Measurements from ENCODE around the gene LRP1-AS.
A peak's percentile ranks its signal among the peaks of the same experiment; 100 is the strongest.

Gene LRP1-AS

GRCh38 chr12:57182918-57183575, 35.6 kb upstream of the LRP1-AS start:
- Histone ChIP-seq H3K36me3 (replicated peaks) (peaks cover 92% of the 10 kb centered on the region), H3K27me3 (replicated peaks) (no peaks in the 10 kb centered on the region), H3K4me3 (ENCODE audit: low read depth, low read length) (no peak overlapping the region), H3K27ac (no peak overlapping the region)
- peak; percentile 36 for DNase-seq
- in situ Hi-C loops (cut with HindIII; ENCODE audit: low pct_ligation_motif_present, low sequenced_read_pairs), result no loop called here
- TF ChIP-seq, protein P1, sequence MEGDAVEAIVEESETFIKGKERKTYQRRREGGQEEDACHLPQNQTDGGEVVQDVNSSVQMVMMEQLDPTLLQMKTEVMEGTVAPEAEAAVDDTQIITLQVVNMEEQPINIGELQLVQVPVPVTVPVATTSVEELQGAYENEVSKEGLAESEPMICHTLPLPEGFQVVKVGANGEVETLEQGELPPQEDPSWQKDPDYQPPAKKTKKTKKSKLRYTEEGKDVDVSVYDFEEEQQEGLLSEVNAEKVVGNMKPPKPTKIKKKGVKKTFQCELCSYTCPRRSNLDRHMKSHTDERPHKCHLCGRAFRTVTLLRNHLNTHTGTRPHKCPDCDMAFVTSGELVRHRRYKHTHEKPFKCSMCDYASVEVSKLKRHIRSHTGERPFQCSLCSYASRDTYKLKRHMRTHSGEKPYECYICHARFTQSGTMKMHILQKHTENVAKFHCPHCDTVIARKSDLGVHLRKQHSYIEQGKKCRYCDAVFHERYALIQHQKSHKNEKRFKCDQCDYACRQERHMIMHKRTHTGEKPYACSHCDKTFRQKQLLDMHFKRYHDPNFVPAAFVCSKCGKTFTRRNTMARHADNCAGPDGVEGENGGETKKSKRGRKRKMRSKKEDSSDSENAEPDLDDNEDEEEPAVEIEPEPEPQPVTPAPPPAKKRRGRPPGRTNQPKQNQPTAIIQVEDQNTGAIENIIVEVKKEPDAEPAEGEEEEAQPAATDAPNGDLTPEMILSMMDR (IDR thresholded peaks at IDR 0.05; ENCODE audit: low read depth, low read length, missing control alignments), result peak; percentile 88

- no peak for DNase-seq
- Histone ChIP-seq H3K27me3 (replicated peaks) (no peaks in the 10 kb centered on the region), H3K4me3 (ENCODE audit: low read depth, low read length) (no peak overlapping the region), H3K27ac (no peak overlapping the region), H3K36me3 (replicated peaks) (peaks cover 89% of the 10 kb centered on the region)
- in situ Hi-C loops (cut with HindIII; ENCODE audit: low pct_ligation_motif_present, low sequenced_read_pairs), result no loop called here
- TF ChIP-seq, protein P1 (IDR thresholded peaks at IDR 0.05; ENCODE audit: low read depth, low read length, missing control alignments), result no peak
These were observed 34.2 kb upstream of the LRP1-AS start for GRCh38 chr12:57181561-57182155.

GRCh38 chr12:57181072-57181471, 33.7 kb upstream of the LRP1-AS start:
- TF ChIP-seq, protein P1 (IDR thresholded peaks at IDR 0.05; ENCODE audit: low read depth, low read length, missing control alignments), result no peak
- Histone ChIP-seq H3K4me3 (ENCODE audit: low read depth, low read length) (no peak overlapping the region), H3K27me3 (replicated peaks) (no peaks in the 10 kb centered on the region), H3K36me3 (replicated peaks) (peaks cover 89% of the 10 kb centered on the region), H3K27ac (no peak overlapping the region)
- in situ Hi-C loops (cut with HindIII; ENCODE audit: low pct_ligation_motif_present, low sequenced_read_pairs), result no loop called here
- no peak for DNase-seq

DNA sequence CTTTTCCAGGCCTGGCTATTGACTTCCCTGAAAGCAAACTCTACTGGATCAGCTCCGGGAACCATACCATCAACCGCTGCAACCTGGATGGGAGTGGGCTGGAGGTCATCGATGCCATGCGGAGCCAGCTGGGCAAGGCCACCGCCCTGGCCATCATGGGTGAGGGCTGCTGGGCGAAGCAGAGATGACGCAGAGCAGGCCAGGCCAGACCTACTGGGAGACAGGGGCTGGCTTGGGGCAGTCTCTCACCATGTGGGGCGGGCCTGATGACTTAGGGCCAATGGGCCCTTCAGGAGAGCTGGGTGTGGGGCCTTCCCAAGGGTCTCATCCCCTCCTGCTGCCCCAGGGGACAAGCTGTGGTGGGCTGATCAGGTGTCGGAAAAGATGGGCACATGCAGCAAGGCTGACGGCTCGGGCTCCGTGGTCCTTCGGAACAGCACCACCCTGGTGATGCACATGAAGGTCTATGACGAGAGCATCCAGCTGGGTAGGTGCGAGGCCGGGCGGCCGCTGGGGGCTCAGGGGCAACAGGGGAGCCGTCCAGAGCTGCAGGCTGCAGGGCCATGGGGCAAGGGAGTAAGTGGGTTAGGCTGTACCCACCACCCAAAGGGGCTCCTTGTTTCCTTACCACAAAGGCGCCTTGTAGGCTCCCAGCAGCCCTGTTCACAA, 33.0 kb upstream of the LRP1-AS start:
- H3K27me3 ChIP-seq (replicated peaks), result no peaks in the 10 kb centered on the region
- no peak for DNase-seq
- no peak overlapping the region for H3K27ac ChIP-seq
- in situ Hi-C loops (cut with HindIII; ENCODE audit: low pct_ligation_motif_present, low sequenced_read_pairs), result no loop called here
- peaks cover 89% of the 10 kb centered on the region for H3K36me3 ChIP-seq (replicated peaks)
- TF ChIP-seq, protein P1 (IDR thresholded peaks at IDR 0.05; ENCODE audit: low read depth, low read length, missing control alignments), result no peak
- H3K4me3 ChIP-seq (ENCODE audit: low read depth, low read length), result no peak overlapping the region

GRCh38 chr12:57179331-57180086, 32.1 kb upstream of the LRP1-AS start:
- Histone ChIP-seq H3K27ac (no peak overlapping the region), H3K4me3 (ENCODE audit: low read depth, low read length) (no peak overlapping the region), H3K36me3 (replicated peaks) (peaks cover 82% of the 10 kb centered on the region), H3K27me3 (replicated peaks) (no peaks in the 10 kb centered on the region)
- in situ Hi-C loops (cut with HindIII; ENCODE audit: low pct_ligation_motif_present, low sequenced_read_pairs), result no loop called here
- no peak for DNase-seq
- TF ChIP-seq, protein P1 (IDR thresholded peaks at IDR 0.05; ENCODE audit: low read depth, low read length, missing control alignments), result no peak
